OCI-LY1 (cell line): ENCODE measurements around the gene SLC35F5.
"Not testable (repeated sequence)": the region's sequence is repeated elsewhere in the genome, so short reads cannot be mapped to it uniquely, and the experiment has no call there.

Experiments
- CTCF ChIP-seq: fragments of 200-600 bp; sonication (generic), shearing (Covaris generic); IDR thresholded peaks from 2 replicates; pipeline ENCODE4 v1.5.1; 2017; ENCODE audit warnings: mild to moderate bottlenecking, antibody characterized with exemption, low read length, moderate library complexity, mixed read lengths
- EZH2 ChIP-seq: fragments of 200-600 bp; sonication (generic), shearing (Covaris generic); IDR thresholded peaks from 2 replicates; pipeline ENCODE4 v1.8.0; 2017; ENCODE audit warnings: borderline replicate concordance, mixed run types, mild to moderate bottlenecking, antibody characterized with exemption, low read length, moderate library complexity, mixed read lengths

DNA sequence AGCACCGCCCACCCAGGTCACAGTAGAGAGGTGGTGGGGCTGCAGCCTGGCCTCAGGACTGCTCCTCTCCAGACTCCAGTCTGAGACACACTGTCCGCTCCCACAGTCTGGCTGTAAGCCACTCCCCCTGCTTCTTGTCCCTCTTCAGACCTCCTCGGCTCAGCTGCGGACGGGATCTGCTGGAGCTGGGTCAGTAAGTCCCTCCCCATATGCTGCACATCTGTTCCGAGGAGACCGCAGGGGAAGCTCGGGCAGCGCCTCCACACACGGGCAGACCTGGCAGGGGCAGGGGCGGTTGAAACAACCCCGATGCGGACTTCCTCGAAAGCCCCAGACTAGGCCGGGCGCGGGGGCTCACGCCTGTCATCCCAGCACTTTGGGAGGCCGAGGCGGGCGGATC lies 87.4 kb downstream of the SLC35F5 start:
- TF ChIP-seq CTCF, EZH2: not testable (repeated sequence)
